ENCODE results near the gene ZSCAN20.

ZSCAN20 gene

DNA sequence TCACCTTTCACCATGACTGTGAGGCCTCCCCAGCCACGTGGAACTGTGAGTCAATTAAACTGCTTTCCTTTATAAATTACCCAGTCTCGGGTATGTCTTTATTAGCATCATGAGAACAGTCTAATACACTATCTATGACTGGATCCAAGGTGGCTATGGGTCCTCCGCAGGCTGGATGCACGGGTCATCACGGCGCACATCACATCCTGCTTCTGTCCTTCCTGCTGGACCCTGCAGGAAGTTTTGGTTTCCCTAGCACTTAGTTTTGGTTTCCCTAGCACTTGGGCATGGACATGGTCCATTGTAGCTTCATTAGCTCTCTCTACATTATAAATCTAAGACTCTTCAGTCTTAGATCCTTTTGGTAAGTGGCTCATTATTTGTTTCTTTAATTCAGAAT, 27.3 kb upstream of the ZSCAN20 start:
- no peak for TF ChIP-seq ZFX (IDR thresholded peaks at IDR 0.05; ENCODE audit: borderline replicate concordance)
- TF ChIP-seq, protein P1, sequence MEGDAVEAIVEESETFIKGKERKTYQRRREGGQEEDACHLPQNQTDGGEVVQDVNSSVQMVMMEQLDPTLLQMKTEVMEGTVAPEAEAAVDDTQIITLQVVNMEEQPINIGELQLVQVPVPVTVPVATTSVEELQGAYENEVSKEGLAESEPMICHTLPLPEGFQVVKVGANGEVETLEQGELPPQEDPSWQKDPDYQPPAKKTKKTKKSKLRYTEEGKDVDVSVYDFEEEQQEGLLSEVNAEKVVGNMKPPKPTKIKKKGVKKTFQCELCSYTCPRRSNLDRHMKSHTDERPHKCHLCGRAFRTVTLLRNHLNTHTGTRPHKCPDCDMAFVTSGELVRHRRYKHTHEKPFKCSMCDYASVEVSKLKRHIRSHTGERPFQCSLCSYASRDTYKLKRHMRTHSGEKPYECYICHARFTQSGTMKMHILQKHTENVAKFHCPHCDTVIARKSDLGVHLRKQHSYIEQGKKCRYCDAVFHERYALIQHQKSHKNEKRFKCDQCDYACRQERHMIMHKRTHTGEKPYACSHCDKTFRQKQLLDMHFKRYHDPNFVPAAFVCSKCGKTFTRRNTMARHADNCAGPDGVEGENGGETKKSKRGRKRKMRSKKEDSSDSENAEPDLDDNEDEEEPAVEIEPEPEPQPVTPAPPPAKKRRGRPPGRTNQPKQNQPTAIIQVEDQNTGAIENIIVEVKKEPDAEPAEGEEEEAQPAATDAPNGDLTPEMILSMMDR (IDR thresholded peaks at IDR 0.05): no peak

DNA sequence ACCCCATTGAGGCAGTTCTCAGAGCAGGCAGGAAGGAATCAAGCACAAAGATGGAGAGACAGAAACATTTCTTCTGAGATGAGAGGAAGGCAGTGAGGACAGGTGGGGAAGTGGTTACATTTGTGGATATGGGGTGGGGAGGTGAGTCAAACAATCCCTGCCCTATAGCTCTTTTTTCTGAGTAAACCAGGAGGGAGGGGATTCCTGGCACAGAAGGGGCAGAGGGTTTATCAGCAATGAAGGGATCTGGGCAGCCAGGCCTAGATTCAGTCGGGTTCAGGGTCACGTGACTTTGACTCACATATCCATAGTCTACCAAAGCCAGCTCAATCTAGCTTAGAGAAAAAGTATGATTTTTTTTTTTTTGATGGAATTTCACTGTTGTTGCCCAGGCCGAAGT, 25.9 kb upstream of the ZSCAN20 start:
- no peak overlapping the region for H3K27ac ChIP-seq
- TF ChIP-seq, protein P1 (IDR thresholded peaks at IDR 0.05): no peak
- no peak for TF ChIP-seq ZFX (IDR thresholded peaks at IDR 0.05; ENCODE audit: borderline replicate concordance)

More for the DNA sequence above, 27.3 kb upstream of the ZSCAN20 start:
- no peak overlapping the region for H3K27ac ChIP-seq

DNA sequence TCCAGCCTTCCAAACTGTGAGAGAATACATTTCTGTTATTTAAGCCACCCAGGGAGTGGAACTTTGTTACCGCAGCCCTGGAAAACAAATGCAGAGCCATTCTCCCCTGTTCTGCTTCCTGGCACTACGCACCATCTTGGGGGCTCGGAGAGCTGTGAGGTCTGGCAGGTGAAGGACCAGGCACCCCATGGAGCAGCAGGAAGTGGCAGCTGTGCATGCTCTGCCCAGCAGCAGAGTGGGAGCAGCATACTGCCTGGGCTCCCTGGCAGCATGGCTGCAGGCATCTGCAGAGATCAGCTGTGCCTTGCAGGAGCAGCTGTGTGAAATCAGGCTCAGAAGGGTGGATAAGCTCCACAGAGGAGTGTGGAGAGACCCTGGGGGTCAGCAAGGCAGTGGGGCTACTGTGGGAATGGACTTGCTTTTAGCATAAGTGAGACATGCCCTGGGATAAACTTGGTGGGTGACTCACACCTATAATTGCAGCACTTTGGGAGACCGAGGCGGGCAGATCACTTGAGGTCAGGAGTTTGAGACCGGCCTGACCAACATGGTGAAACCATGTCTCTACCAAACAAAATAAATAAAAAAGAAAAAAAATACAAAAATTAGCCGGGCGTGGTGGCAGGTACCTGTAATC, 17.7 kb upstream of the ZSCAN20 start:
- TF ChIP-seq, protein P1 (IDR thresholded peaks at IDR 0.05): no peak
- TF ChIP-seq ZFX (IDR thresholded peaks at IDR 0.05; ENCODE audit: borderline replicate concordance): no peak

DNA sequence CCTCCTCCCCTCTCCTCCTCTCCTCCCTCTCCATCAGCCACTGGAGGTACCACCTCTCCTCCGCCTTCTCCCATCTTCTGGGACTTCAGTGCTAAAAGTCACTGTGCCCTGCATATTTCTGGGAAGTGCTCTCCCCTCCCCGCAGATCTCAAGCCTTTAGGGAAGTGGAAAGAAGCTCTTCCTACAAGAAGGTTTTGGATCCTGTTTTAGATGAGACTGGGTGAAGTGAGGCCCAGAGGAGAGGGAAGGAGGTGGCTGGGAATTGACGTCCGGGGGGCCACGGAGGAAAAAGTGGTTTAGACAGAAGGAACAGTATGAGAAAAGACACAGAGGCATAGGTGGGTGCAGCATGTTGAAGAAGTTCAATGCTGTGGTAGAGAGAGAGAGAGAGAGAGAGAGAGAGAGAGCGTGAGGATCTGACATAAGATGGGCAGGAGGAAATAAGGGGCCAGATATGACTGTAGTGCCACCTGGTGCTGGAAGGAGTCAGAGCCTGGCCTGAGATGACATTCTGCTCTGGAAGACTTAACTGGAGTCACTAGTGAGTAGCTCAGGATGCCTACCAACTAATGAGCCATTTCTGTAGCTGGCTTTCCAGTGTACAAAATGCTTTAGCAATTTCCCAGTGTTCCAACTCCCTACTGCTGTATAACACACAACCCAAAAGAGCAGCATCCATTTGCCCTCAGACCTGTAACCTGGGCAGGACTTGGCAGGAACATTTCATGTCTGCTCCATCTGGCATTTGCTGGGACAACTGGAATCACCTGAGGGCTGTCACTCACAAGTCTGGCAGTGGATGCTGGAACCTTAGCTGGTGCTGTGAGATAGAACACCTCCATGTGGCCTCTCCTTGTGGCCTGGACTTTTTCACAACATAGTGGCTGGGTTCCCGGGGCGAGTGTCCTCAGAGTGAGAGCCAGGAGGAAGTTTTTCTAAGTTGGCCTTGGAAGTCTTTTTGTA, 16.6 kb upstream of the ZSCAN20 start:
- H3K27ac ChIP-seq: no peak overlapping the region
- TF ChIP-seq, protein P1 (IDR thresholded peaks at IDR 0.05): peak; percentile 78
- TF ChIP-seq ZFX (IDR thresholded peaks at IDR 0.05; ENCODE audit: borderline replicate concordance): no peak

More for the DNA sequence above, 17.7 kb upstream of the ZSCAN20 start:
- H3K27ac ChIP-seq: no peak overlapping the region

DNA sequence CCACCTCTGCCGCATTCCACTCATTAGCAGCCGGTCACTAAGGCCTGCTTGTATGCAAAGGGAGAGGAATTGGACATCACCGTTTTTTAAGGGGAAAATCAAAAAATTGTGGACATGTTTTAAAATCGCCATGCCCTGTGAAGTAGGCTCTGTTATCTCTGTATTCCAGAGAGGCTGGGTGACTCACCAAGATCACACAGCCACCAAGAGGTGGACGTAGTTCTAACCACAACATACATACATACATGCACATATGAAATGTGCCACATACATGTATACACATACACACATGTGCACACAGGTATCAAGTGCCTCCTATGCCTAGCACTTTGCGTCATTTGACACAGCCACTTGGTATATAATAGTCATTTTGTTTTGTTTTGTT, 16.0 kb upstream of the ZSCAN20 start:
- no peak overlapping the region for H3K27ac ChIP-seq
- TF ChIP-seq, protein P1 (IDR thresholded peaks at IDR 0.05): no peak
- TF ChIP-seq ZFX (IDR thresholded peaks at IDR 0.05; ENCODE audit: borderline replicate concordance): no peak

DNA sequence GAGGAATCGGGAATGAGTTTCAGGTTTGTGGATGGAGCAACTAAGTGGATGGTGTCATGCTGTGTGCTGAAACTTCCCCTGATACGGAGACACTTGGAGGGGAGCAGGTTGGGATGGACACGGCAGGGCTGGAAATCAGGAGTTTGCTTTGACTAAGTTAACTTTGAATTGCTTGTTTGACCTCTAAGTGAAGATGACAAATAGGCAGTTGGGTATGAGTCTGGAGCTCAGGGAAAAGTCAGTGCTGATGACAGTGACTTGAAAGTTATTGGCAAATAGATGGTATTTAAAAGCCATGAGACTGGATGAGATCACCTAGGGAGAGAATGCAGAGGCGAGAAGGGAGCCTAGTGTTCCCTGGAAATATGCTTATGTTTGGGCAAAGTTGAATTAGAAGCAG, 12.8 kb upstream of the ZSCAN20 start:
- H3K27ac ChIP-seq: no peak overlapping the region
- TF ChIP-seq, protein P1 (IDR thresholded peaks at IDR 0.05): no peak
- TF ChIP-seq ZFX (IDR thresholded peaks at IDR 0.05; ENCODE audit: borderline replicate concordance): no peak

DNA sequence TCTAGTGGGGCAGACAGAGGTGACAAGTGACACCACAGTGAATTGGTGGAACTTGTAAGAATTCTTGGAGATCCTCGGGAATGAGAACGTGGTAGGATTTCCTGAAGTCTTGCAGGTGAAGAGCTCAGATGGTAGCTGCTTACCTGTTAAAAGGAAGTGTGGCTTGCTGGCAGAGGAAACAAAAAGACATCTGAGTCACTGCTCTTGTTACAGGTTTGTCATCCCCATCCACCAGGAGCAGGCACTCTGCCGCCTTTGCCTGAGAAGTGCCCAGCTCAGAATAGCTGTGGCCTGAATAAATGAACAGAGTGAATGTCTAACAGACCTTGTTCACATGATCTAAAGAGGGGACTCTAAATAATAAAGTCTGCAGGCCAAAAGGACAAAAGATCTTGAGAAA, 12.3 kb upstream of the ZSCAN20 start:
- no peak for TF ChIP-seq ZFX (IDR thresholded peaks at IDR 0.05; ENCODE audit: borderline replicate concordance)
- TF ChIP-seq, protein P1 (IDR thresholded peaks at IDR 0.05): no peak
- H3K27ac ChIP-seq: no peak overlapping the region

Data from 22Rv1 (cell line).